Prostate gland (tissue), 2 donors: Measurements from ENCODE around the gene RCC1.

Experiments
- POLR2A ChIP-seq: fragments of 450-650 bp; IDR thresholded peaks from one replicate; pipeline ENCODE4 v1.6.1; 2016; ENCODE audit warnings: antibody characterized with exemption, mild to moderate bottlenecking
- POLR2AphosphoS5 ChIP-seq: sonication (generic); formaldehyde crosslinking; IDR thresholded peaks from one replicate; pipeline ENCODE4 v1.6.1; 2017; ENCODE audit warnings: antibody characterized with exemption
- TF ChIP-seq, protein P1 (sequence below), 4 experiments: fragments of 200-600 bp in 2 of 4; fragments of 450-650 bp in 2 of 4; sonication (generic) in 2 of 4; IDR thresholded peaks; 1 replicate in 3 of 4; 2 replicates in 1 of 4; pipeline ENCODE4 v1.5.1; 2016 to 2019; ENCODE audit warnings: antibody characterized with exemption in 4 of 4, mild to moderate bottlenecking in 2 of 4, moderate library complexity in 2 of 4

DNA sequence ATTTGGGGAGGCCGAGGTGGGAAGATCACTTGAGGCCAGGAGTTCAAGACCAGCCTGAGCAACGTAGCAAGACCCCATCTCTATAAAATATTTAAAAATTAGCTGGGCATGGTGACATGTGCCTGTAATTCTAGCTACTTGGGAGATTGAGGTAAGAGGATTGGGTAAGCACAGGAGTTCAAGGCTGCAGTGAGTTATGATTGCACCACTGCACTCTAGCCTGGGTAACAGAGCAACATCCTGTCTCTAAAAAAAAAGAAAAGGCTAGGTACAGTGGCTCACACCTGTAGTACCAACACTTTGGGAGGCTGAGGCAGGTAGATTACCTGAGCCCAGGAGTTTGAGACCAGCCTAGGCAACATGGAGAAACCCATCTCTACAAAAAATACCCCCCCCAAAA is 35.7 kb upstream of the RCC1 start:
- TF ChIP-seq, protein P1, sequence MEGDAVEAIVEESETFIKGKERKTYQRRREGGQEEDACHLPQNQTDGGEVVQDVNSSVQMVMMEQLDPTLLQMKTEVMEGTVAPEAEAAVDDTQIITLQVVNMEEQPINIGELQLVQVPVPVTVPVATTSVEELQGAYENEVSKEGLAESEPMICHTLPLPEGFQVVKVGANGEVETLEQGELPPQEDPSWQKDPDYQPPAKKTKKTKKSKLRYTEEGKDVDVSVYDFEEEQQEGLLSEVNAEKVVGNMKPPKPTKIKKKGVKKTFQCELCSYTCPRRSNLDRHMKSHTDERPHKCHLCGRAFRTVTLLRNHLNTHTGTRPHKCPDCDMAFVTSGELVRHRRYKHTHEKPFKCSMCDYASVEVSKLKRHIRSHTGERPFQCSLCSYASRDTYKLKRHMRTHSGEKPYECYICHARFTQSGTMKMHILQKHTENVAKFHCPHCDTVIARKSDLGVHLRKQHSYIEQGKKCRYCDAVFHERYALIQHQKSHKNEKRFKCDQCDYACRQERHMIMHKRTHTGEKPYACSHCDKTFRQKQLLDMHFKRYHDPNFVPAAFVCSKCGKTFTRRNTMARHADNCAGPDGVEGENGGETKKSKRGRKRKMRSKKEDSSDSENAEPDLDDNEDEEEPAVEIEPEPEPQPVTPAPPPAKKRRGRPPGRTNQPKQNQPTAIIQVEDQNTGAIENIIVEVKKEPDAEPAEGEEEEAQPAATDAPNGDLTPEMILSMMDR (IDR thresholded peaks at IDR 0.05): no peak
- no peak for TF ChIP-seq POLR2A
- TF ChIP-seq POLR2AphosphoS5: no peak
